Fibroblast of peridontal ligament (primary cell): ENCODE measurements around the gene KCNQ2.

Source experiments
- DNase-seq: peaks from one replicate; pipeline ENCODE4 v3.0.0-alpha.2; 2010; ENCODE audit errors: extremely low read depth

KCNQ2 gene

GRCh38 chr20:63356931-63357879 is 115.2 kb downstream of the KCNQ2 start:
- DNase-seq: no peak

GRCh38 chr20:63356511-63356910 is 115.9 kb downstream of the KCNQ2 start:
- DNase-seq: no peak

- no peak for DNase-seq
Observed at GRCh38 chr20:63355781-63356295, 116.6 kb downstream of the KCNQ2 start.

GRCh38 chr20:63354636-63355350 is 117.7 kb downstream of the KCNQ2 start:
- DNase-seq: no peak

GRCh38 chr20:63352811-63353221 is 119.6 kb downstream of the KCNQ2 start:
- no peak for DNase-seq

GRCh38 chr20:63351811-63352591 is 120.5 kb downstream of the KCNQ2 start:
- no peak for DNase-seq

GRCh38 chr20:63351326-63351700 is 121.1 kb downstream of the KCNQ2 start:
- DNase-seq: no peak

GRCh38 chr20:63350597-63351325 is 121.7 kb downstream of the KCNQ2 start:
- DNase-seq: no peak
